ENCODE results near the gene SYT13. TPM values are rescaled to one million over a fixed set of nuclear protein-coding genes. Genes with fewer than 3 reads are reported as not detected.
A peak's percentile ranks its signal among the peaks of the same experiment; 100 is the strongest.

The SYT13 gene
- total and polyA plus RNA-seq, 11 donors: 0.61 to 7.5 (median 3.2) TPM

DNA sequence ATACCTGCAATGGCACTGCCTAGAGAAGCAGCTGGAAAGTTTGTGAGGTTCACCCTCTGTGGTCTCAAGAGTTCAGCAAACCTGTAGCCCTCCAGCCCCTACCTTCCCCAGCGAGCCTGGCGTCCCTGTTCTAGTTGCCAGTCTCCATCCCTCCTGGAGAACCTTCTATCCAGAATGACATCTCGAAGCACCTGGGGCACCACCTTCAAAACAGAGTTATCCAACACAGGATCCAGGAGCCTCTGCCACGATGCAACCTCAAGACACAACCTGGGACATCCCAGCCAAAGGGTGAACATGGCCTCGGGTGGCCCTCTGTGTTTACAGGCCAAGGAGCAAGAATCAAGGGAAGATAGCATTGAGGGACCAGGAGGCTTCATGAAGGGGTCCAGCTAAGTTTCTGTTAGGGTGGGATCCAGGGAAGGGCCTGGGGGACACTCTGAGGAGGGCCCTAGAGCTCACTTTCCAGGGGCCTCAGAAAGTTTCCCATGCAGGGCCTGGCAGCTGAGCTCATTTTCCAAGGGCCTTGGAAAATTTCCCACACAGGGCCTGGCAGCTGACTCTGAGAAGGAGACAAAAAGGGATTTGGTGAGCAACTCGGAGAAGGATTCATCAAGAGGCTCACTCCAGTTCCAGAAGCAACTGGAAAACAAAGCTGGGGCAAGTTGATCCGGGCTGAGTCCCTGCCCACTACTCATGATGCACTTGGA, 36.9 kb upstream of the SYT13 start:
- H3K4me3 ChIP-seq: no peak overlapping the region
- peak in 3 of 4 donors; percentile 20 to 56 (median 41) for ATAC-seq
- WGBS, 4 donors: 58 to 80% (median 67%) methylated on average over 6 to 7 of the region's 7 CpGs
- no peak overlapping the region for H3K27ac ChIP-seq
- intact Hi-C loops (cut with DNase I): loop anchor here in 1 of 10 donors (10.0 kb wide), 1 partner anchor 388 kb away; no protein-coding TSS in a partner anchor
- H3K27me3 ChIP-seq: peaks cover 0 to 4% (median 0%) of the 10 kb centered on the region in 9 donors
- H3K4me1 ChIP-seq: peaks cover 0 to 15% (median 0%) of the 10 kb centered on the region in 12 donors
- DNase-seq: no peak
- H3K9me3 ChIP-seq: peaks cover 0 to 9% (median 3%) of the 10 kb centered on the region in 12 donors
- TF ChIP-seq CTCF (IDR thresholded peaks at IDR 0.05): no peak
- no peak for TF ChIP-seq POLR2A (IDR thresholded peaks at IDR 0.05)
- no peaks in the 10 kb centered on the region for H3K36me3 ChIP-seq

DNA sequence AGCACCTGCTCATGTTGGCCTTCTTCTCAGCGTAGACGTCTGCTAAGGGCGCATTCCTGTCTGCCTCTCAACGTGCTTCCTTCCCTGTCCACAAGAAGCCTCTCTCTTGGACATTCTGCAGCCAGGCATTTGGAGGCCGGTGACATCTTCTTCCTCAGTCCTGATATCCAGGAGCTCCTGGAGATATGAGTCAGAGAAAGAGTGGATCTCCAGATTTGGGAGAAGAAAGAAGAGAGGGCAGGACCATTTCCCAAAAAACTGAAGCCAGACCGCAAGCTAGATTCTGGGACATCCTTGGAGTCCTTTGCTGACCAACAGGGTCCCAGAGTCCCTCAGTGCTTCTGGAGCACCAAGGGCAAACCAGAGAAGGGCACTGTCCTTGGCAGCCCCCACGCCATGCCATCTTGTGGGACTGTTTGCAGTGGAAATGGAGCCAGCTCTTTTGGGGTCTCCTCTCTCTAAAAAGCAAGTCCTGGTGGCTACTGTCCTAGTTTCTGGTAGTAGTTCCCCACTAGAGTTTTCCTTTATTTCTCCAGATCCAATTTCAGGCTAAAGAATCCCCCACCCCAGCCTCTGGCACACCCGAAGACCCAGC, 36.1 kb upstream of the SYT13 start:
- TF ChIP-seq POLR2A (IDR thresholded peaks at IDR 0.05) (no peak), CTCF (IDR thresholded peaks at IDR 0.05) (no peak)
- Histone ChIP-seq H3K36me3 (no peaks in the 10 kb centered on the region), H3K27ac (no peak overlapping the region), H3K4me3 (no peak overlapping the region), H3K4me1 (peaks cover 0 to 15% (median 0%) of the 10 kb centered on the region in 12 donors), H3K27me3 (peaks cover 0 to 4% (median 0%) of the 10 kb centered on the region in 9 donors), H3K9me3 (peaks cover 0 to 5% (median under 1%) of the 10 kb centered on the region in 12 donors)
- intact Hi-C loops (cut with DNase I): loop anchor here in 1 of 10 donors (10.0 kb wide), 1 partner anchor 387 kb away; no protein-coding TSS in a partner anchor
- ATAC-seq: no peak
- no peak for DNase-seq
- WGBS, 4 donors: 70 to 83% (median 76%) methylated on average over 8 of the region's 8 CpGs

DNA sequence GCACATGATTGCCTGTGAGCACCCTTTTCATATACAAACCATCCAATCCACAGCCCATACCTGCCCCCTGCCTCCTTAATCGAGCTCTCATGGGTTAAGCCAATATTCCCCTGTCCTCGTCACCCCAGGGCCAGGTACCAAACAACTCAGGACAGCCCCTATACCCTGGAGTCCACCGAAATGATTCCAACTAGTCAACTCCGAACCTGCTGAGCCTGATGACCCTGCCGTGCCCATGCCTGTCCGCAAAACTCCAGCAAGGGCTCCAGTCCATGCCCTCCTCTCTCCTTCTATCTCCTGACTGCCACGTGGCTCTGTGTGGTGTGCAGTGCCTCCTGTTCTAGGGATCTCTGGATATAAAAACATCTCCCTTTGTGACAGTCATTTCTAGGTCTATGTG, 35.5 kb upstream of the SYT13 start:
- TF ChIP-seq CTCF (IDR thresholded peaks at IDR 0.05): no peak
- no peak for TF ChIP-seq POLR2A (IDR thresholded peaks at IDR 0.05)
- Histone ChIP-seq H3K4me3 (no peak overlapping the region), H3K27me3 (peaks cover 0 to 4% (median 0%) of the 10 kb centered on the region in 9 donors), H3K27ac (no peak overlapping the region), H3K9me3 (no peaks in the 10 kb centered on the region), H3K4me1 (peaks cover 0 to 15% (median 0%) of the 10 kb centered on the region in 12 donors), H3K36me3 (no peaks in the 10 kb centered on the region)
- WGBS, 4 donors: 84 to 85% (median 84%) methylated on average over 7 of the region's 7 CpGs
- intact Hi-C loops (cut with DNase I): loop anchor here in 1 of 10 donors (10.0 kb wide), 1 partner anchor 387 kb away; no protein-coding TSS in a partner anchor
- DNase-seq (no peak), ATAC-seq (no peak)

GRCh38 chr11:45321031-45321595, 35.0 kb upstream of the SYT13 start:
- H3K36me3 ChIP-seq: no peaks in the 10 kb centered on the region
- peaks cover 0 to 15% (median 0%) of the 10 kb centered on the region in 12 donors for H3K4me1 ChIP-seq
- H3K27ac ChIP-seq: no peak overlapping the region
- H3K9me3 ChIP-seq: no peaks in the 10 kb centered on the region
- DNase-seq (no peak), ATAC-seq (no peak)
- no peak overlapping the region for H3K4me3 ChIP-seq
- peaks cover 0 to 6% (median 0%) of the 10 kb centered on the region in 9 donors for H3K27me3 ChIP-seq
- WGBS, 4 donors: 70 to 81% (median 78%) methylated on average over 7 of the region's 7 CpGs
- intact Hi-C loops (cut with DNase I): loop anchor here in 1 of 10 donors (10.0 kb wide), 1 partner anchor 386 kb away; no protein-coding TSS in a partner anchor
- no peak for TF ChIP-seq CTCF (IDR thresholded peaks at IDR 0.05)
- no peak for TF ChIP-seq POLR2A (IDR thresholded peaks at IDR 0.05)
